SH-SY5Y (cell line): ENCODE measurements around the gene EYA2.
A peak's percentile ranks its signal among the peaks of the same experiment; 100 is the strongest.

Source experiments
- GATA2 ChIP-seq: IDR thresholded peaks from 2 replicates; pipeline ENCODE4 v1.6.1; 2011; ENCODE audit warnings: mild to moderate bottlenecking, low read depth, low read length
- GATA3 ChIP-seq: IDR thresholded peaks from 2 replicates; pipeline ENCODE4 v1.6.1; 2011; ENCODE audit warnings: low read depth, mild to moderate bottlenecking, low read length, moderate library complexity

The EYA2 gene

GRCh38 chr20:47007826-47008655 lies 113.4 kb downstream of the EYA2 start:
- no peak for TF ChIP-seq GATA2
- TF ChIP-seq GATA3, result no peak

DNA sequence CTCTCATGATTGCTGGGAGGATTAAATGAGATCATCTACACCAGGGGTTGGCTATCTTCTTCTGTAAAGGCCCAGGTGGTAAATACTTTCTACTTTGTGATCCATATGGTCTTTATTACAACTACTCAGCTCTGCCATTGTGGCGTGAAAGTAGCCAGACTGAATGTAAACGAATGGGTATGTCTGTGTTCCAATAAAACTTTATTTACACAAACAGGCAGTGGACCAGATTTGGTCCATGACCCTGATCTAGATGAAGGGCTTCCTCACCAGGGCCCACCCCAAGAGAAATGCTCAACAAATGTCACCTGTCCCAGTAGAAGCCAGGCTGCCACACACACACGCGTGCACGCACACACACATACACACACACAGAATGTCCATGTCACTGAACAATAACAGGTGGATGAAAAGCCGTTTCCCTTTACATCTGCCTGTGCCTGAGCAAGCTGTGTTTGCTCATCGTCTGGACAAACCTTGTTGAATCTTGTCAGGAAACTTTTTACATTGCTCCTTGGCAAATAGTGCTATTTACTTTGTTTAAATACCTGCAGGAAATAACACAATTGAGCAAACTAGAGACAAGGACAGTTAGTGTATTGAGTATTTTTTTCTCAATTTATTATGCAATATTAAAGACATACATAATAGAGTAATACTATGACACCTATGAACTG lies 114.3 kb downstream of the EYA2 start:
- TF ChIP-seq GATA2, result no peak
- TF ChIP-seq GATA3, result no peak

- no peak for TF ChIP-seq GATA3
- no peak for TF ChIP-seq GATA2
Observed at GRCh38 chr20:47009784-47010183, 115.1 kb downstream of the EYA2 start.

DNA sequence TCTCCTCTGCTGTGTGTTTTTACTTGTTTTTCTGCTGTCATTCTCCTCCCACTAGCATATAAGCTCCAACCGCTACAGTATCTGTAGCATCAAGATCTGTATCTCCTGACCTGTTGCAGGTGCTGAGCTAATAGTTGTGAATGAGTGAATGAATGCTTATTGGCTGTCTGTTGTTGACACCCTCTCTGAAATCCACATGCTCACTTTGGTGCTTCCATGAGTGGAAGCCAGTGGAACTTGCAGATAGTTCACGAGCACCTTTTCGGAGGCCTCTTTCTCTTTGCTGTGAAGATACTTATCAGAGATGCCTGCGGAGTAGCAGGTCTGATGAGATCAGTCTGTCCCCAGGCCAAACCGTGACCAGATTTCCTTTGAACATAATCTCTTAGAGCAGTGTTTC lies 117.3 kb downstream of the EYA2 start:
- TF ChIP-seq GATA3 (peak; percentile 79), GATA2 (peak; percentile 86)

GRCh38 chr20:47013606-47014005 lies 119.0 kb downstream of the EYA2 start:
- TF ChIP-seq GATA2 (no peak), GATA3 (no peak)

GRCh38 chr20:47016068-47016664 lies 121.5 kb downstream of the EYA2 start:
- TF ChIP-seq GATA3 (no peak), GATA2 (no peak)

- TF ChIP-seq GATA2, result no peak
- TF ChIP-seq GATA3, result no peak
Observed at GRCh38 chr20:47018381-47018780, 123.7 kb downstream of the EYA2 start.

- no peak for TF ChIP-seq GATA2
- no peak for TF ChIP-seq GATA3
Observed at GRCh38 chr20:47019121-47019824, 124.6 kb downstream of the EYA2 start.

GRCh38 chr20:47020231-47020630 lies 125.6 kb downstream of the EYA2 start:
- no peak for TF ChIP-seq GATA2
- no peak for TF ChIP-seq GATA3

DNA sequence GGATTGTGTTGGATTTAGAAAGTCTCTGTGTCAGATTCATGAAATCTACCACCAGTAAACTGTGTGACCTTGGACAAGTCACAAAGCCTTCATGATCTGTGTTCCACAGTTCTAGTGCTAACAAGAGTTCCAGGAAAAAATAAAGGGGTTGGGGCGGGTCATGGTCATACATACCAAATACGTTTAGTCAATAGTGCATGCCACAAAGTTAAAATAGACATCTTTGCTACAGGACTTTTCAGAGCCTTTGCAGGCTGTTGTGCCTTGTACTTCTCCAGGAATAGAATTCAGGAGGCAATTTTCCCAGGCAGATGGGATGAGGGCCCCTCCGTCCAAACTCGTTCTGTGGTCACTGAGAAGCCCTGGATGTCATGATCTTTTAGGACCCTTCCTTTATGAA lies 127.2 kb downstream of the EYA2 start:
- TF ChIP-seq GATA2 (no peak), GATA3 (no peak)

- no peak for TF ChIP-seq GATA2
- no peak for TF ChIP-seq GATA3
Observed at GRCh38 chr20:47024461-47024937, 129.9 kb downstream of the EYA2 start.

DNA sequence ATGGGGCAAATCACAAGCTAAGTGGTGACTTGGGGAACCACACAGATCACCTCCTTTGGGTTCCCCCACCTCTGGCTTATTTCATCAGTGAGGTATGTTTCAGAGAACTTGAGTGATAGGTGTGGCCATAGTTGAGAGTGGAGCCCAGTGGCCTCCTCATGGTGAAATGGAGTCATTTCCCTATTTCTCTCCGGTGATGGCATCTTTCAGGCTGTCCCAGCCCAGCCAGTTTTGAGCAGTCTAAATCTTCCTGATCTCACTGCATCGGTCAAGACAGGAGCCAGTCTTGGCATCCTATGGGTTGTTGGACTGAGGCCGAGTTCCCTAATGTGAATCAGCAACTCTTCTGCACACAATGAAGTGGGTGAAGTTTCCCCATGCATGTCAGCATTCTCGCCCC lies 132.4 kb downstream of the EYA2 start:
- TF ChIP-seq GATA2 (no peak), GATA3 (no peak)

GRCh38 chr20:47027456-47027855 lies 132.8 kb downstream of the EYA2 start:
- TF ChIP-seq GATA2 (no peak), GATA3 (no peak)

GRCh38 chr20:47028487-47028886 lies 133.8 kb downstream of the EYA2 start:
- no peak for TF ChIP-seq GATA3
- TF ChIP-seq GATA2, result no peak

GRCh38 chr20:47029845-47030244 lies 135.2 kb downstream of the EYA2 start:
- TF ChIP-seq GATA3, result no peak
- TF ChIP-seq GATA2, result no peak
